H9 (cell line): Measurements from ENCODE around the gene DAB1. TPM values are rescaled to one million over a fixed set of nuclear protein-coding genes. Genes with fewer than 3 reads are reported as not detected.

Experiments
- DNase-seq: peaks from one replicate; pipeline ENCODE4 v3.0.0-alpha.2; 2017
- H2AFZ ChIP-seq: one replicate; pipeline ENCODE4 v1.6.1; 2013; ENCODE audit warnings: mild to moderate bottlenecking, low read length, control low read depth, moderate library complexity
- H2AK5ac ChIP-seq: 2 replicates; pipeline ENCODE4 v1.6.1; 2013; ENCODE audit warnings: low read length, control low read depth, mixed read lengths; ENCODE audit not compliant: insufficient read length
- H2BK120ac ChIP-seq: one replicate; pipeline ENCODE4 v1.6.1; 2013; ENCODE audit warnings: low read depth, mild to moderate bottlenecking, low read length, control low read depth, inconsistent platforms; ENCODE audit not compliant: poor library complexity, severe bottlenecking
- H2BK12ac ChIP-seq: 2 replicates; pipeline ENCODE4 v1.6.1; 2013; ENCODE audit warnings: low read length, control low read depth, mixed read lengths, low read depth; ENCODE audit not compliant: insufficient read length
- H2BK15ac ChIP-seq: 2 replicates; pipeline ENCODE4 v1.6.1; 2013; ENCODE audit warnings: low read depth, low read length, control low read depth
- H2BK20ac ChIP-seq: one replicate; pipeline ENCODE4 v1.6.1; 2013; ENCODE audit warnings: low read depth, mild to moderate bottlenecking, low read length, control low read depth, inconsistent platforms; ENCODE audit not compliant: poor library complexity, severe bottlenecking
- H2BK5ac ChIP-seq: 2 replicates; pipeline ENCODE4 v1.6.1; 2013; ENCODE audit warnings: low read length, control low read depth, mixed read lengths; ENCODE audit not compliant: insufficient read length
- H3K14ac ChIP-seq: 2 replicates; pipeline ENCODE4 v1.6.1; 2013; ENCODE audit warnings: low read length, control low read depth; ENCODE audit not compliant: insufficient read depth
- H3K18ac ChIP-seq: 2 replicates; pipeline ENCODE4 v1.6.1; 2013; ENCODE audit warnings: low read depth, mild to moderate bottlenecking, mixed read lengths, low read length, control low read depth; ENCODE audit not compliant: insufficient read length
- H3K23ac ChIP-seq: 2 replicates; pipeline ENCODE4 v1.6.1; 2013; ENCODE audit warnings: low read length, control low read depth, mixed read lengths, low read depth; ENCODE audit not compliant: insufficient read length
- H3K23me2 ChIP-seq: 2 replicates; pipeline ENCODE4 v1.6.1; 2013; ENCODE audit warnings: low read depth, mild to moderate bottlenecking, mixed read lengths, low read length, control low read depth; ENCODE audit not compliant: insufficient read length, poor library complexity, severe bottlenecking
- H3K27ac ChIP-seq: 2 replicates; pipeline ENCODE4 v1.5.1; 2013; ENCODE audit warnings: low read length, control low read depth, mixed read lengths, low read depth; ENCODE audit not compliant: insufficient read length
- H3K27me3 ChIP-seq: 2 replicates; pipeline ENCODE4 v1.6.1; 2013; ENCODE audit warnings: low read length, control low read depth, inconsistent platforms; ENCODE audit not compliant: insufficient read depth
- H3K4ac ChIP-seq: 2 replicates; pipeline ENCODE4 v1.6.1; 2013; ENCODE audit warnings: low read depth, mild to moderate bottlenecking, control low read depth, inconsistent platforms, low read length, moderate library complexity
- H3K4me1 ChIP-seq: 2 replicates; pipeline ENCODE4 v1.6.1; 2013; ENCODE audit warnings: low read length, control low read depth, inconsistent platforms; ENCODE audit not compliant: insufficient read depth
- H3K4me2 ChIP-seq: 2 replicates; pipeline ENCODE4 v1.6.1; 2013; ENCODE audit warnings: low read length, control low read depth, mixed read lengths; ENCODE audit not compliant: insufficient read length, insufficient read depth
- H3K56ac ChIP-seq: 2 replicates; pipeline ENCODE4 v1.6.1; 2013; ENCODE audit warnings: low read depth, mild to moderate bottlenecking, mixed read lengths, low read length, control low read depth; ENCODE audit not compliant: insufficient read length
- H3K79me1 ChIP-seq: 2 replicates; pipeline ENCODE4 v1.6.1; 2013; ENCODE audit warnings: low read depth, mild to moderate bottlenecking, moderate library complexity, low read length, control low read depth, inconsistent platforms; ENCODE audit not compliant: insufficient read depth, poor library complexity, severe bottlenecking
- H3K79me2 ChIP-seq: 2 replicates; pipeline ENCODE4 v1.6.1; 2013; ENCODE audit warnings: low read length, control low read depth, inconsistent platforms; ENCODE audit not compliant: insufficient read depth
- H3K9ac ChIP-seq: 2 replicates; pipeline ENCODE4 v1.6.1; 2013; ENCODE audit warnings: low read length, control low read depth, mixed read lengths; ENCODE audit not compliant: insufficient read length; ENCODE audit errors: extremely low read depth
- H3K9me3 ChIP-seq: one replicate; pipeline ENCODE4 v1.6.1; 2013; ENCODE audit warnings: low read depth, low read length, inconsistent platforms; ENCODE audit not compliant: control insufficient read depth
- H3T11ph ChIP-seq: one replicate; pipeline ENCODE4 v1.6.1; 2013; ENCODE audit warnings: mild to moderate bottlenecking, low read length, control low read depth, inconsistent platforms
- H4K20me1 ChIP-seq: one replicate; pipeline ENCODE4 v1.6.1; 2013; ENCODE audit not compliant: control insufficient read depth, insufficient read length, insufficient read depth
- H4K5ac ChIP-seq: 2 replicates; pipeline ENCODE4 v1.6.1; 2013; ENCODE audit warnings: low read depth, mild to moderate bottlenecking, mixed read lengths, low read length, control low read depth; ENCODE audit not compliant: insufficient read length
- H4K8ac ChIP-seq: replicated peaks from 2 replicates; pipeline ENCODE4 v1.6.1; 2013; ENCODE audit warnings: low read length, control low read depth, mixed read lengths, low read depth; ENCODE audit not compliant: insufficient read length
- H4K91ac ChIP-seq: 2 replicates; pipeline ENCODE4 v1.6.1; 2013; ENCODE audit warnings: low read depth, mild to moderate bottlenecking, moderate library complexity, mixed read lengths, low read length, control low read depth; ENCODE audit not compliant: insufficient read length
- H3K27ac Mint-ChIP-seq, 3 experiments: 2 replicates in 2 of 3; 3 replicates in 1 of 3; pipeline ENCODE4 v1.8.0; 2020 to 2021; ENCODE audit warnings: mixed read lengths in 3 of 3, mild to moderate bottlenecking in 1 of 3, moderate library complexity in 1 of 3
- H3K27me3 Mint-ChIP-seq: 2 replicates; pipeline ENCODE4 v1.8.0; 2021; ENCODE audit warnings: low read depth, mild to moderate bottlenecking, moderate library complexity, mixed read lengths
- H3K36me3 Mint-ChIP-seq, 3 experiments: 2 replicates in 2 of 3; 3 replicates in 1 of 3; pipeline ENCODE4 v1.8.0; 2020 to 2021; ENCODE audit warnings: low read depth in 3 of 3, mixed read lengths in 3 of 3; ENCODE audit not compliant: insufficient read depth in 1 of 3
- H3K4me1 Mint-ChIP-seq, 2 experiments: 2 replicates each; pipeline ENCODE4 v1.8.0; 2020; ENCODE audit warnings: mixed read lengths in 2 of 2
- H3K4me3 Mint-ChIP-seq, 2 experiments: 2 replicates in 1 of 2; 3 replicates in 1 of 2; pipeline ENCODE4 v1.8.0; 2020 to 2021; ENCODE audit warnings: mild to moderate bottlenecking in 2 of 2, mixed read lengths in 2 of 2, moderate library complexity in 1 of 2
- H3K9me3 Mint-ChIP-seq, 2 experiments: 2 replicates in 1 of 2; 3 replicates in 1 of 2; pipeline ENCODE4 v1.8.0; 2020; ENCODE audit warnings: mild to moderate bottlenecking in 2 of 2, mixed read lengths in 2 of 2, moderate library complexity in 1 of 2
- WGBS: extraction: QIAGEN DNeasy Blood & Tissue Kit; methylation state at CpG from one replicate; pipeline ENCODE4 v1.1.7; 2013; ENCODE audit warnings: missing lambda C conversion rate, low lambda C conversion rate, mixed read lengths; ENCODE audit not compliant: insufficient read length; ENCODE audit errors: extremely low coverage; 5-methylcytosine and 5-hydroxymethylcytosine counted together
- total RNA-seq: library from RNA; stranded (reverse); gene quantifications from 2 replicates; pipeline ENCODE4 v1.2.1, GENCODE V29; 2021
- TF ChIP-seq, protein P1 (sequence below): fragments of 200-600 bp; sonication (generic); conservative IDR thresholded peaks from 3 replicates; pipeline ENCODE4 v1.8.0; 2021; ENCODE audit warnings: antibody characterized with exemption, mild to moderate bottlenecking

DAB1 gene
- total RNA-seq, 1 experiment from 2014 or later = 9.3 TPM

DNA sequence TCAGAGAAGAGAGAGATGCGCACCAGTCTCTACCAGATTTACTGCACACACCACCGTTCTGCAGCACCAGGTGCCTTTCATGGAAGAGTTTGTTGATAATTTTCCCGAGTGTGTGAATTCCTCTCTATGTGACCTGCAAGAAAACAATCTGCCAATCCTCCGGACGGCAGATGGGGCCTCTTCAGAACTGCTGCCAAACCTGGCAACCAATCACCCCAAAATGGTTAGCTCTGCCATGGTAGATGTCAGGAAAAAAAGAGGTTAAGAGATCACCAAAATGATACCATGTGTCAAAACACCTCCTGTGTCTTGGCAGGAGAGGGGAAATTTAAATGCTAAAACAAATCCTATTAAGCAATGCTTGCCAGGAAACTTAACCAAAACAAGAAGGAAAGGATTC is 96.5 kb downstream of the DAB1 start:
- H2BK12ac ChIP-seq = no peak overlapping the region
- no peaks in the 10 kb centered on the region; the same call in 1 of the 2 replicates for H3K4me1 ChIP-seq
- no peaks in the 10 kb centered on the region for H3K9me3 ChIP-seq
- no peak overlapping the region for H3K27ac Mint-ChIP-seq
- H2BK20ac ChIP-seq = no peak overlapping the region
- H3K9ac ChIP-seq = no peak overlapping the region
- H2BK120ac ChIP-seq = no peak overlapping the region
- H3K23me2 ChIP-seq = no peaks in the 10 kb centered on the region
- H3K18ac ChIP-seq = no peak overlapping the region
- no peak overlapping the region for H3K4ac ChIP-seq
- H3K9me3 Mint-ChIP-seq = no peaks in the 10 kb centered on the region
- H3K4me3 Mint-ChIP-seq = no peak overlapping the region
- H2AFZ ChIP-seq = no peak overlapping the region
- H3K27me3 Mint-ChIP-seq = no peaks in the 10 kb centered on the region; the same call in 1 of the 2 replicates
- no peak overlapping the region for H4K5ac ChIP-seq
- no peak overlapping the region for H2AK5ac ChIP-seq
- no peak overlapping the region for H2BK15ac ChIP-seq
- no peaks in the 10 kb centered on the region for H3K27me3 ChIP-seq
- peaks cover 5 to 20% of the 10 kb centered on the region in 2 experiments for H3K4me1 Mint-ChIP-seq
- no CpG with 5 or more reads among the region's 5 CpGs for WGBS
- H3K79me1 ChIP-seq = no peaks in the 10 kb centered on the region
- no peak overlapping the region for H4K8ac ChIP-seq
- H4K20me1 ChIP-seq = no peaks in the 10 kb centered on the region
- no peak overlapping the region for H4K91ac ChIP-seq
- H3K4me2 ChIP-seq = no peak overlapping the region
- H2BK5ac ChIP-seq = no peak overlapping the region
- no peak overlapping the region for H3K56ac ChIP-seq
- H3K79me2 ChIP-seq = no peaks in the 10 kb centered on the region
- H3T11ph ChIP-seq = no peak overlapping the region
- no peak for DNase-seq
- TF ChIP-seq, protein P1, sequence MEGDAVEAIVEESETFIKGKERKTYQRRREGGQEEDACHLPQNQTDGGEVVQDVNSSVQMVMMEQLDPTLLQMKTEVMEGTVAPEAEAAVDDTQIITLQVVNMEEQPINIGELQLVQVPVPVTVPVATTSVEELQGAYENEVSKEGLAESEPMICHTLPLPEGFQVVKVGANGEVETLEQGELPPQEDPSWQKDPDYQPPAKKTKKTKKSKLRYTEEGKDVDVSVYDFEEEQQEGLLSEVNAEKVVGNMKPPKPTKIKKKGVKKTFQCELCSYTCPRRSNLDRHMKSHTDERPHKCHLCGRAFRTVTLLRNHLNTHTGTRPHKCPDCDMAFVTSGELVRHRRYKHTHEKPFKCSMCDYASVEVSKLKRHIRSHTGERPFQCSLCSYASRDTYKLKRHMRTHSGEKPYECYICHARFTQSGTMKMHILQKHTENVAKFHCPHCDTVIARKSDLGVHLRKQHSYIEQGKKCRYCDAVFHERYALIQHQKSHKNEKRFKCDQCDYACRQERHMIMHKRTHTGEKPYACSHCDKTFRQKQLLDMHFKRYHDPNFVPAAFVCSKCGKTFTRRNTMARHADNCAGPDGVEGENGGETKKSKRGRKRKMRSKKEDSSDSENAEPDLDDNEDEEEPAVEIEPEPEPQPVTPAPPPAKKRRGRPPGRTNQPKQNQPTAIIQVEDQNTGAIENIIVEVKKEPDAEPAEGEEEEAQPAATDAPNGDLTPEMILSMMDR = no peak
- H3K27ac ChIP-seq = no peak overlapping the region
- H3K23ac ChIP-seq = no peak overlapping the region
- H3K14ac ChIP-seq = no peak overlapping the region
- H3K36me3 Mint-ChIP-seq = no peaks in the 10 kb centered on the region
